HG03558 (cell line): ENCODE results near the gene SDE2.
A peak's percentile ranks its signal among the peaks of the same experiment; 100 is the strongest.
"Not testable (repeated sequence)": the region's sequence is repeated elsewhere in the genome, so short reads cannot be mapped to it uniquely, and the experiment has no call there.

Source experiments
- ATAC-seq: cut with Tn5 transposase; IDR thresholded peaks from one replicate; pipeline ENCODE4 v1.9.1; 2021; ENCODE audit warnings: moderate number of reproducible peaks; ENCODE audit not compliant: unreplicated experiment; ENCODE audit errors: extremely low read depth

Gene SDE2

DNA sequence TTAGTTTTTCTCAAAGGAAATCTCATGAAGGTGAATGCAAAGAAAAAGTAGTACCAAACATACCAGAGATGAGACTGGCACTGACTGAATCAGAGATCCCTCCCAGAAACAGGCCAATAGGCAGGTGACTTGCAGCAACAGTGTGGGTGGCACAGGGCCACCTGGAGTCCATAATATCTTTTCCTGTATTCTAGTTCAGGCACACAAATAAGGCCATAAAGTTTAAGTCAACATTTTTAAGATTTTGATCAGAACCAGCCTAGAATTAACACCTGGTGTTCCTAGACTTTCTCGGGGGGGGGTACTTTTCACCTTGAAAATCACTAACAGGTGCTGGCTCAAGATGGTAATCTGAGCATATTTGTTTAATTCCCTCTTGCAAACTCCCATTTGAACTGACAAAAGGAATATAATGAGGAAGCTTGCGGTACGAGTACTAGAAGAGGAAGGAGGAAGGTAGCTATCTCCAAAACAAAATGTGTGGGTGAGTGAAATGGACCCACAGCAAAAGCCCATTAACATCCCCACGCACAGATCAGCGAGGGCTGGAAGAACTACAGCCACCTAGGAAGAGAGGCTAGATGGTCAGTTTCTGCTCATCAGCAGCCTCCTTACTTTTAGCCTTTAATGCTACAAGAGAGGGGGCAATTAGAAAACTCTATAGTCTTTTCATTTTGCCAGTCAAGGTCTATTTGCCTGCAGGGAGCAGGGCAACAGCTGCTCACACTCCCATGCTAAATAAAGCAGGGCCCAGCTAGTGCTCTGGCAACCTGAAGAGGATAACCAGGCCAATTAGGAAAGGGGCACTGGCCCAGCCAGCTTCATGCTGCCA, 18.9 kb downstream of the SDE2 start:
- ATAC-seq = no peak

DNA sequence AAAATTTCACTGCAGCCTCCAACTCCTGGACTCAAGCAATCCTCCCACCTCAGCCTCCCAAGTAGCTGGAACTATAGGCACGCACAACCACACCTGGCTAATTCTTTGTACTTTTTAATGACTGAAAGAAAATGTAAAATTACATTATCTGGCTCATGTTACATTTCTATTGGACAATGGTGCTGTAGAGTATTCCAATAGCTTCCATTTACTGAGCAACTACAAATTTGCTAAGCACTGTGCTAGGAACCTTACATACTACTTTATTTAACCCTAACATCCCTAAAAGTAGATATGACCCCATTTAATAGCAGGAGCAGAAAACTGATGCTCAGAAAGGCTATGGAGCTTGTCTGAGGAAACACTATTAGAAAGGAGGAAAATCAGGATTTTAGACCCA, 19.7 kb downstream of the SDE2 start:
- ATAC-seq = no peak

DNA sequence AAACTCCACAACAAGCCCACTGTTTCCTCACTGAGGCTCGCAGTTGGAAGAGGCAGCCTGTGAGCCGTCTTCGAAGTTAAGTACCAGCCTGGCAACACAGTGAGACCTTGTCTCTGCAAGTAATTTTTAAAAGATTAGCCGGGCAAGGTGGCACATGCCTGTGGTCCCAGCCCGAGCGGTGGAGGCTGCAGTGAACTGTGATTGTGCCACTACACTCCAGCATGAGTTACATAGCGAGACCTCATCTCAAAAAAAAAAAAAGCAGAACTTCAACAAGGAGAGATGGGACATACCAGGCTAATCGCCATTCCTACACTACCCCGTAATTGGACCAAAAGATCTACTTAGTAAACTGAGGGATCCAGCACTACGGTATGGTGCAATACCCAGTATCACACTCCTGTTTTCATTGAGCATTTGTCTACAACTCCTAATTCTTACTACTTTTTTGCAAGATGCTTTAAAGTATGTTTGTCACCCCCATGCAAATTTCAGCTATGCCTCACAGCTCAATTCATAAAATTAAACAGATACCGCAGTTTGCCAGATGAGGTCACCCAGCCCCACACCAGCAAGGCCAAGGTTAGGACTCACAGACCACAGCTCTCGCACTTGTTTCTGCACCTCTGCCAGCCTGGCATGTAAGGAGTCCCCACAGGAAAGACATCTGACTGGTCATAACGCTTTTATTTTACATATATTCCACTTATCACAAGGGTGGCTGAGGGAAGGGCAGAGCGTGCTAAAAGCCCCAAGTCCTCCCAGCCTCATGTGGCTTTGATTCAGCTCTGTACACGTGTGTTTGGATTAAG, 21.0 kb downstream of the SDE2 start:
- ATAC-seq = peak; percentile 45

DNA sequence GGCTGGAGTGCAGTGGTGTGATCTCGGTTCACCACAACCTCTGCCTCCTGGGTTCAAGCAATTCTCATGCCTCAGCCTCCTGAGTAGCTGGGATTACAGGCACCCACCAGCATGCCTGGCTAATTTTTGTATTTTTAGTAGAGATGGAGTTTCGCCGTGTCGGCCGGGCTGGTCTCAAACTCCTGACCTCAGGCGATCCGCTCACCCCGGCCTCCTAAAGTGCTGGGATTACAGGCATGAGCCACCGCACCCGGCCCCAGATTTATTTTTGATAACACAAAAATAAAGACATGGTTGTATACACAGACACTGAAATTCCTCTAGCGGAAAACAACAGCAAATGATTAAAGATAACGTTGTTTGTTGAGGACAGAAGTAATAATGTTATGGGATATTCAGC, 24.0 kb downstream of the SDE2 start:
- ATAC-seq = not testable (repeated sequence)

- ATAC-seq = no peak
These were observed 24.7 kb downstream of the SDE2 start for GRCh38 chr1:225974454-225974853.

DNA sequence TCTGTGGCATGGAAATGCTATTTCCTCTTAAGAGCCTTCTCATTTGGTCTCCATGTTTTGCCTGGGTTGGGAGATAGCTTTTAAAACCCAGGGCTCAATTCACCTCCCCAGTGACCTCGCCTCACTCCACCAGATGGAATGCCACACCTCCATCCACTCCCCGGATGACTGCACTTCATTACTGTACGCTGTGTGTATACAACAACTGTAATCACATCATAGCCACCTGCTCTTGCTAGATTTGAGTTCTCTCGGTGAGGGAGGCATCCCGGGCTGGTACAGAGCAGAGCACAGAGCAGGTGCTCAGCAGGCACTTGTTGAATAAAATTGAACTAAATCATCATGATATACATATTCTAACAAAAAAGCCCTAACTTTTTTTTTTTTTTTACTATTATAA, 26.0 kb downstream of the SDE2 start:
- ATAC-seq = no peak

- ATAC-seq = no peak
These were observed 26.6 kb downstream of the SDE2 start for GRCh38 chr1:225972344-225973152.

- ATAC-seq = not testable (repeated sequence)
These were observed 28.5 kb downstream of the SDE2 start for GRCh38 chr1:225970592-225971157.

DNA sequence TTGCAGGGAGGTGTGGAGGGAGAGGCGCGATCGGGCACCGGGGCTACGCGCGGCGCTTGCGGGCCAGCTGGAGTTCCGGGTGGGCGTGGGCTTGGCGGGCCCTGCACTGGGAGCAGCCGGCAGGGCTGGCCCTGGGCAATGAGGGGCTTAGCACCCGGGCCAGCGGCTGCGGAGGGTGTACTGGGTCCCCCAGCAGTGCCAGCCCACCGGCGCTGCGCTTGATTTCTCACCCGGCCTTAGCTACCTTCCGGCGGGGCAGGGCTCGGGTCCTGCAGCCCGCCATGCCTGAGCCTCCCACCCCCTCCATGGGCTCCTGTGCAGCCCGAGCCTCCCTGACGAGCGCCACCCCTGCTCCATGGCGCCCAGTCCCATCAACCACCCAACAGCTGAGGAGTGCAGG, 29.4 kb downstream of the SDE2 start:
- ATAC-seq = not testable (repeated sequence)

DNA sequence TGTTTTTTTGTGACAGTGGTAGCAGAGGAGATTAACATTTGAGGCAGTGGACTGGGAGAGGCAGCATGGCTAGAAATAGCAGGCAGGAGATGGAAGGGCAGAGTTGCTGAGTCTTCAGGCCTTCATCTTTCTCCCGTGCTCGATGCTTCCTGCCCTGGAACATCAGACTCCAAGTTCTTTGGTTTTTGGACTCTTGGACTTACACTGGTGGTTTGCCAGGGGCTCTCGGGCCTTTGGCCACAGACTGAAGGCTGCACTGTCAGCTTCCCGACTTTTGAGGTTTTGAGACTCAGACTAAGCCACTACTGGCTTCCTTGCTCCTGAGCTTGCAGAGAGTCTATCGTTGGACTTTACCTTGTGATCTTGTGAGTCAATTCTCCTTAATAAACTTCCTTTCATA, 33.9 kb downstream of the SDE2 start:
- no peak for ATAC-seq

- ATAC-seq = no peak
These were observed 35.2 kb downstream of the SDE2 start for GRCh38 chr1:225963735-225964530.

GRCh38 chr1:225962440-225962975, 36.6 kb downstream of the SDE2 start:
- no peak for ATAC-seq

DNA sequence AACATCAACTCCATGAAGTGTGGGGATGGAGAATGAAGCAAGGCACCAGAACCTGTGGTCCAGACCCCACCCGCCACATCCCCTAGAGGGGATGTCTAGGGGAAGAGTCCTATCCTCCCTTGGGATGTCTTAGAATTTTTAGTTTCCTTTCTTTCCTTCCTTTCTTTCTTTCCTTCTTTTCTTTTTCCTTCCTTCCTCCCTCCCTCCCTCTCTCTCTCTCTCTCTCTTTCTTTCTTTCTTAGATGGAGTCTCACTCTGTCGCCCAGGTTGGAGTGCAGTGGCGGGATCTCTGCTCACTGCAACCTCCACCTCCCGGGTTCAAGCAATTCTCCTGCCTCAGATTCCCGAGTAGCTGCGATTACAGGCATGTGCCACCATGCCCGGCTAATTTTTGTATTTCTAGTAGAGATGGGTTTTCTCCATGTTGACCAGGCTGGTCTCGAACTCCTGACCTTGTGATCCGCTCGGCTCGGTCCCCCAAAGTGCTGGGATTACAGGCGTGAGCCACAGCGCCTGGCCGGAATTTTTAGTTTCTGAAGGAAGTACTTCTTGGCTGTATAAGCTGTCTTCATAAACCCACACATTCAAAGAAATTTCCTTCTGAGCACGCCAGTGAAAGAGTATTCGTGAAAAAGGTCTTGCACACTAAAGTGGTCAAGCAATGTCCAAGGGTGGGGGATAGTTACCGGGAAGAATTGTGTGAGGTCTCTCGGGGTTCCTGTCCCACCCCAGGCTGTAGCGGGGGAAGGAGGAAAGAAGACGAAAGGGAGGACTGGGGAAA, 37.3 kb downstream of the SDE2 start:
- ATAC-seq = no peak

DNA sequence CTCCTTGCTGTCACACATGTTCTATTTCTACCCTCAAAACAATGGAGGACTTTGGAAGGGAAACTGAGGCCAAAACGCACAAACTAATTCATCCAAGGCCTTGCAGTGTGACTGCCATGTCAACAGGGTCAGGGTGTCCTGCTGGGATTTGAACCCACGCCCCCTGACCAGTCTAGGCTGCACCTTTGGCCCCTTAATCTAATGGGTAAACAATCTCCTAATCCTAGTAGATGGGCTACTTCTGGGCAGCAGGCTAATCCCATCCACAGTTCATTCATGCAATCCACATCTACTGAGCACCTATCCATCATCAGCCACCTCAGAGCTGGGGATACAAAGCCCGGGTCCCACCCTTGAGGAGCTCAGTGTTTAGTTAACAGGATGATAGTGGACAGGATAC, 41.1 kb downstream of the SDE2 start:
- ATAC-seq = no peak

DNA sequence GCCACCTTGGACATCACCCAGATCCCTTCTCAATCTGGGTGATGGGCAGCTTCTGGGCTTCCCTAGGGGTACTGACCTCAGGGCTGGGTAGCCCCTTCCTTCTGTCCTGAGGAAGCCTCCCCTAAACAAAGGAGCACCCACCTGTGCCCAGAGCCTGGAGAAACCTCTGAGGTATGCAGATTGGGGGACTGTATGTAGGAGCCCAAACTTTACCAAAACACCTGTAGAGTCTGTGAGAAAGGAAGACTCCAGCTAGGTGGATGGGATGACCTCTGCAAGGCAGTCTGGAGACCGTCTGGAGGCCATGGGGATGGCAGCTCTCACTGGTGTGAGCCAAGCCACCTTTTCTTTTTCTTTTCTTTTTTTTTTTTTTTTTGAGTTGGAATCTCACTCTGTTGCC, 44.4 kb downstream of the SDE2 start:
- no peak for ATAC-seq

DNA sequence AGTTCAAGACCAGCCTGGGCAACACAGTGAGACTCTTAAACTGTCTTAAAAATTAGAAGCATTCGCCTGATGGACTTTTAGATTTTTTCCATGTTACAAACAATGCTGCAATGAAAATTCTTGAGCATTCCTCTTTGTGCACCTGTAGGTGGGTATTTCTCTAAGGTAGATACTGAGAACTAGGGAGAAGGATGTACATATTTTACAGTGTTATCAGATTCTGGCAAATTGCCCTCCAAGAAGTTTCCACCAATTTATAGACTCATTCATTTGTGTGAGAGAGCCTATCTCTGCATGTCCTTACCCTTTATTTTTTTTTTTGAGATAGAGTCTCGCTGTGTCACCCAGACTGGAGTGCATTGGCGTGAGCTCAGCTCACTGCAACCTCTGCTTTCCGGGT, 45.8 kb downstream of the SDE2 start:
- ATAC-seq = no peak

- ATAC-seq = no peak
These were observed 48.1 kb downstream of the SDE2 start for GRCh38 chr1:225950905-225951497.

- ATAC-seq = no peak
These were observed 50.1 kb downstream of the SDE2 start for GRCh38 chr1:225949041-225949440.
